GM19438 (cell line): Measurements from ENCODE around the gene GPR162.

ENCODE experiments used
- ATAC-seq: cut with Tn5 transposase; IDR thresholded peaks from one replicate; pipeline ENCODE4 v1.9.1; 2021; ENCODE audit warnings: low read depth; ENCODE audit not compliant: unreplicated experiment

The GPR162 gene

GRCh38 chr12:6820166-6820565, 1.5 kb upstream of the GPR162 start:
- no peak for ATAC-seq

GRCh38 chr12:6822426-6823135, 960 bp downstream of the GPR162 start:
- no peak for ATAC-seq

DNA sequence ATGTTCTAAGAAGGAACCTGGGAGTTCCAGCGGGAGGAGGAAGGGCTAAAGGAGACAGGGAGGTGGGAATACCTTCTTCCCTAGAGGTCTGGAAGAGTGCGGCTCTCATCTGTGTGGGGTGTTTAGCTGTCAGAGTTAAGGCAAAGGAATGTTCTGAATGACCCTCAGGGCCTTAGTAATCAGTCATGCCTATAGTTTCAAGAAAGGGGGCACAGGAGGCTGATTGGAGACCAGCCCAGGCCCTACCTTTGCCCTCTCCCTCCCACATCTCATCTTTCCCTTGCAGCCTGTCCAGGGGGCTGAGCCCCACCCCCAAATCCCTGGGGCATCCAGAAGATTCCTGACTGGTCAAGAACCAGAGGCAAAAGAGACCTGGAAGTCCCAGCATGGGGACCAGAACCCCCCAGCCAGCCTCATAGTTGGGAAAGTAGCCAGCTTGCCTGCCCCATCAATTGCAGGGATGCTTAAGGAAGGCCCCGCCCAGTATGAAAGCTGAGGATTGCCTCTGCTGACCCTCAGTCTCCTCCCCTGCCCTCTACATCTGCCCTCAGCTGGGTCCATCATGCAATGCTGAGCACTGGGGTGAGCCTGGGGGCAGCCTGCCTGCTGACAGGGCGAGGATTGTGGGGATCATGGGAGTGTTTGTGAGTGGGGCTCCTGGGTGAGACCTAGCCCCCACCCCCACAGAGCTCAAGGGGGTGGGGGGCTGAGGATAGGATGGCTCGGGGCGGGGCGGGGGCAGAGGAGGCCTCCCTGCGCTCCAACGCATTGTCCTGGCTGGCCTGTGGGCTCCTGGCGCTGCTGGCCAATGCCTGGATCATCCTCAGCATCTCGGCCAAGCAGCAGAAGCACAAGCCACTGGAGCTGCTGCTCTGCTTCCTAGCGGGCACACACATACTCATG, 1.8 kb downstream of the GPR162 start:
- ATAC-seq, result no peak

DNA sequence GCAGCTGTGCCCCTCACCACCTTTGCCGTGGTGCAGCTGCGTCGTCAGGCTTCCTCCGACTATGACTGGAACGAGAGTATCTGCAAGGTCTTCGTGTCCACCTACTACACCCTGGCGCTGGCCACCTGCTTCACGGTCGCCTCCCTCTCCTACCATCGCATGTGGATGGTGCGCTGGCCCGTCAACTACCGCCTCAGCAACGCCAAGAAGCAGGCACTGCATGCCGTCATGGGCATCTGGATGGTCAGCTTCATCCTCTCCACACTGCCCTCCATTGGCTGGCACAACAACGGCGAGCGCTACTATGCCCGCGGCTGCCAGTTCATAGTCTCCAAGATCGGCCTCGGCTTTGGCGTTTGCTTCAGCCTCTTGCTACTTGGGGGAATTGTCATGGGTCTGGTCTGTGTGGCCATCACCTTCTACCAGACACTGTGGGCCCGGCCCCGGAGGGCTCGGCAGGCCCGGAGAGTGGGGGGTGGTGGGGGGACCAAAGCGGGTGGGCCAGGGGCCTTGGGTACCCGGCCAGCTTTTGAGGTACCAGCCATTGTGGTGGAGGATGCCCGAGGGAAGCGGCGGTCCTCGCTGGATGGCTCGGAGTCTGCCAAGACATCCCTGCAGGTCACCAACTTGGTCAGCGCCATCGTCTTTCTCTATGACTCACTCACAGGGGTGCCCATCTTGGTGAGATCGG, 2.6 kb downstream of the GPR162 start:
- ATAC-seq, result no peak

- ATAC-seq, result no peak
Observed at GRCh38 chr12:6824901-6825381, 3.3 kb downstream of the GPR162 start.

GRCh38 chr12:6825398-6826124, 3.9 kb downstream of the GPR162 start:
- ATAC-seq, result no peak

GRCh38 chr12:6826125-6826733, 4.6 kb downstream of the GPR162 start:
- no peak for ATAC-seq

DNA sequence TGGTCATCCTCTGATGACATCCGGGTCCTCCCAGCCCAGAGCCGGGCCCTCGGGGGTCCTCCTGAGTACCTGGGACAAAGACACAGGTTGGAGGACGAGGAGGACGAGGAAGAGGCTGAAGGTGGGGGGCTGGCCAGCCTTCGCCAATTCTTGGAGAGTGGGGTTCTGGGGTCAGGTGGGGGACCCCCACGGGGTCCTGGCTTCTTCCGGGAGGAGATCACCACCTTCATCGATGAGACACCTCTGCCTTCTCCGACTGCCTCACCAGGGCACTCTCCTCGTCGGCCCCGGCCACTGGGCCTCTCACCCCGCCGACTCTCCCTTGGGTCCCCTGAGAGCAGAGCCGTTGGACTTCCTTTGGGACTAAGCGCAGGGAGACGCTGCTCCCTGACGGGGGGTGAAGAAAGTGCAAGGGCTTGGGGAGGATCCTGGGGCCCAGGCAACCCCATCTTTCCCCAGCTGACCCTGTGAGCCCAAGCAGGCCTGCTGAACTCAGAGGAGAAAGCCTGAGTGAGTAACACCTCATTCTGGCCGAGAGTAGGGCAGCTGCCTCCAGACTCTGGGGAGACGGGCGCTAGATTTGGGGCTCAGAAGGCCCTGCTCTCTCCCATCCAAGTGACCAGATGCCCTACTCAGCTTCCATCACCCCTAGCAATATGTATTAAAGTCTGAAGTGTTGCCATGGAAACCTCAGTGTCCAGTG, 5.3 kb downstream of the GPR162 start:
- ATAC-seq, result no peak

GRCh38 chr12:6827437-6827911, 5.9 kb downstream of the GPR162 start:
- no peak for ATAC-seq

GRCh38 chr12:6827982-6828780, 6.6 kb downstream of the GPR162 start, which contains the start of gene P3H3:
P3H3 (plus strand) TSS chr12:6828407; CDS start chr12:6828441, 34 bp downstream.
- no peak for ATAC-seq

GRCh38 chr12:6828781-6829535, 7.3 kb downstream of the GPR162 start:
- no peak for ATAC-seq

GRCh38 chr12:6829536-6830220, 8.1 kb downstream of the GPR162 start:
- ATAC-seq, result no peak

DNA sequence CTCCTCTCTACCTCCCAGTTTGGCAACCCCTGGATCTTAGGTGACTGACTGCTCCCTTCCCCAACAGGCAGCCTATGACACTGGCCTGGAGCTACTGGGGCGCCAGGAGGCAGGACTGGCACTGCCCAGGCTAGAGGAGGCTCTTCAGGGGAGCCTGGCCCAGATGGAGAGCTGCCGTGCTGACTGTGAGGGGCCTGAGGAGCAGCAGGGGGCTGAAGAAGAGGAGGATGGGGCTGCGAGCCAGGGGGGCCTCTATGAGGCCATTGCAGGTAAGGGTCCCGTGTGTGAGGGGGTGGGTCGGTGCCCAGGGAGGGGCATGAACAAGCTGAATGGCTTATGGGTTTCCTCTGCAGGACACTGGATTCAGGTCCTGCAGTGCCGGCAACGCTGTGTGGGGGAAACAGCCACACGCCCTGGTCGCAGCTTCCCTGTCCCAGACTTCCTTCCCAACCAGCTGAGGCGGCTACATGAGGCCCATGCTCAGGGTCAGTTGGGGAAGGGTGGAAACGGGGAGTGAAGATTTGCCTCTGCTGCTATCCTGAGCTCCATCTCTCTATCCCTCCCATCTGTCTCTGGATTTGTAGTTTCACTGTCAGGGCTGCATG, 8.8 kb downstream of the GPR162 start:
- no peak for ATAC-seq

- no peak for ATAC-seq
Observed at GRCh38 chr12:6830999-6831398, 9.4 kb downstream of the GPR162 start.

DNA sequence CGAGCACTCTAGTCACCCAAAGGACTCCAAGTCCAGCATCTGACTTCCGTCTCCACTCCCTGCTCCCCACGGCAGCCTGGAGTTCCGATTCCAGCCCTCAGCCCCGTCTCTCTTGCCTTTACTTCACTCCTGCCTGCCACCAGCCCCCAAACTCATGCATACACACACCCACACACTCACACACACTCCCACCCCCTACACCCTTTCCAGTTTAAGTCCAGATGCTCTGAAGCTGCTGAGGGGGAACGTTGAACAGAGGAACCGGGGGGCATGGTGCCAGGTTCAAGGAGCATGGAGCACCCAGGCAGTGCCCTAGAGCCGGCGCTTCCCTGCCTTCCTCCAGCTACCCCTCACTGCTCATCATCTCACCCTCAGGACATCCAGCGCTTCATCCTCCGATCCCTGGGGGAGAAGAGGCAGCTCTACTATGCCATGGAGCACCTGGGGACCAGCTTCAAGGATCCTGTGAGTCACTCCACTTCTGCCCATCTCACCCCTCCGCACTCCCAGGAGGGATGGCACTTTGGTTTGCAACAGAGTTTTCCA, 9.9 kb downstream of the GPR162 start:
- ATAC-seq, result no peak

DNA sequence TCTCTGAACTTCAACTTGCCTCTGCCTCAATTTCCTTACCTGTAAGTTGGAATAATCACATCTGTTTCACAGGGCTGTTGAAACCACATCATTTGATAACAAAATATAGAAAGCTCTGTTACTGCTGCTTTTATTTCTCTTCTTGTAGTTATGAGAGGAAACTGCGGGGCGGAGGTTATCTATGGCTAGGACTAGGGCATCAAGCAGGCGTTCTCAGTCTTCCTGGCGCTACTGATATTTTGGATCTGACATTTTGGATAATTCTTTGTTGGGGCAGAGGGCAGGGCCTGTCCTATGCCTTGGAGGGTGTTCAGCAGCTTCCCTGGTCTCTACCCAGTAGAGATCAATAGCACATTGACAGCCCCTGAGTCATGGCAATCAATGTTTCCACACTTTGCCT, 10.5 kb downstream of the GPR162 start:
- no peak for ATAC-seq
